B cell (primary cell): ENCODE results near the gene BAZ2A. TPM values are rescaled to one million over a fixed set of nuclear protein-coding genes. Genes with fewer than 3 reads are reported as not detected.

Experiments used
- ATAC-seq: fragments of 200-7000 bp; cut with Tn5 transposase; one replicate; pipeline ENCODE4 v1.10.0; 2021; ENCODE audit warnings: low read depth, mild to moderate bottlenecking, moderate number of reproducible peaks, moderate library complexity
- CTCF ChIA-PET: fragments of 350-600 bp; sonication (Branson Sonifier 250); formaldehyde crosslinking; loops from one replicate; lab custom pipeline; 2021; ENCODE audit warnings: antibody characterized with exemption, inconsistent platforms; lab: Charles Lee
- POLR2A ChIA-PET: fragments of 350-600 bp; sonication (Branson Sonifier 250); formaldehyde crosslinking; loops from one replicate; lab custom pipeline; 2021; ENCODE audit warnings: antibody characterized with exemption; lab: Charles Lee
- DNase-seq: peaks from one replicate; pipeline ENCODE4 v3.0.0; 2013
- H2AFZ ChIP-seq: 2 replicates; pipeline ENCODE4 v1.6.1; 2012; ENCODE audit warnings: mild to moderate bottlenecking, low read depth, low read length; ENCODE audit not compliant: insufficient read depth, poor library complexity, severe bottlenecking
- H3K27ac ChIP-seq, 2 donors: 1 replicate in 1 of 2; 2 replicates in 1 of 2; pipeline ENCODE4 v1.5.1; 2012 to 2013; ENCODE audit warnings: low read length in 2 of 2, mild to moderate bottlenecking in 2 of 2, moderate library complexity in 1 of 2
- H3K27me3 ChIP-seq, 4 experiments: fragments of 200-600 bp in 1 of 4; sonication (generic) in 1 of 4; replicated peaks in 1 of 4; 1 replicate in 2 of 4; 2 replicates in 2 of 4; pipeline versions ENCODE4 v1.6.1 to v1.7.0; 2013 to 2016; ENCODE audit warnings: low read length in 3 of 4, mild to moderate bottlenecking in 2 of 4, mixed read lengths in 1 of 4, moderate library complexity in 1 of 4; ENCODE audit not compliant: insufficient read depth in 4 of 4, control insufficient read depth in 3 of 4; ENCODE audit errors: control extremely low read depth in 1 of 4
- H3K36me3 ChIP-seq, 2 experiments: replicated peaks in 1 of 2; 1 replicate in 1 of 2; 2 replicates in 1 of 2; pipeline versions ENCODE4 v1.6.1 to v1.7.1; 2013; ENCODE audit warnings: low read length in 1 of 2; ENCODE audit not compliant: insufficient read depth in 2 of 2, control insufficient read depth in 1 of 2; ENCODE audit errors: control extremely low read depth in 1 of 2, extremely low read depth in 1 of 2
- H3K4me1 ChIP-seq, 2 donors: fragments of 200-600 bp in 1 of 2; sonication (generic) in 1 of 2; 1 replicate in 1 of 2; 2 replicates in 1 of 2; pipeline versions ENCODE4 v1.5.1 to v1.6.1; 2013 to 2017; ENCODE audit warnings: low read length in 2 of 2; ENCODE audit not compliant: control insufficient read depth in 2 of 2, insufficient read depth in 2 of 2
- H3K4me2 ChIP-seq: replicated peaks from 2 replicates; pipeline ENCODE3; 2012; ENCODE audit warnings: mild to moderate bottlenecking, low read depth, low read length; ENCODE audit not compliant: poor library complexity, severe bottlenecking
- H3K4me3 ChIP-seq, 5 experiments: fragments of 200-600 bp in 1 of 5; sonication (generic) in 1 of 5; 1 replicate in 3 of 5; 2 replicates in 2 of 5; pipeline versions ENCODE4 v1.5.1 to v1.7.0; 2011 to 2016; ENCODE audit warnings: low read length in 4 of 5, mild to moderate bottlenecking in 4 of 5, low read depth in 2 of 5, control low read depth in 1 of 5, moderate library complexity in 1 of 5; ENCODE audit not compliant: insufficient read depth in 1 of 5; ENCODE audit errors: control extremely low read depth in 1 of 5, extremely low read depth in 1 of 5
- H3K79me2 ChIP-seq: fragments of 200-600 bp; sonication (generic); one replicate; pipeline ENCODE4 v1.6.0; 2016; ENCODE audit warnings: low read length; ENCODE audit not compliant: control insufficient read depth, insufficient read depth
- H3K9ac ChIP-seq: fragments of 200-600 bp; sonication (generic); 2 replicates; pipeline ENCODE4 v1.6.1; 2017; ENCODE audit warnings: mild to moderate bottlenecking, low read length, moderate library complexity
- H3K9me3 ChIP-seq, 3 donors: one replicate each; pipeline versions ENCODE4 v1.6.1 to v1.7.1; 2013; ENCODE audit warnings: low read length in 2 of 3; ENCODE audit not compliant: control insufficient read depth in 2 of 3, insufficient read depth in 1 of 3; ENCODE audit errors: control extremely low read depth in 1 of 3
- H4K20me1 ChIP-seq: 2 replicates; pipeline ENCODE4 v1.6.0; 2012; ENCODE audit warnings: mild to moderate bottlenecking, low read length; ENCODE audit not compliant: insufficient read depth, control insufficient read depth, poor library complexity, severe bottlenecking
- H3K27ac Mint-ChIP-seq: one replicate; pipeline ENCODE4 v1.8.0; 2021; ENCODE audit warnings: mixed read lengths
- H3K27me3 Mint-ChIP-seq: one replicate; pipeline ENCODE4 v1.8.0; 2021; ENCODE audit warnings: mixed read lengths
- H3K4me1 Mint-ChIP-seq: one replicate; pipeline ENCODE4 v1.8.0; 2021; ENCODE audit warnings: mixed read lengths
- H3K4me3 Mint-ChIP-seq: one replicate; pipeline ENCODE4 v1.8.0; 2021; ENCODE audit warnings: mixed read lengths
- H3K9me3 Mint-ChIP-seq: one replicate; pipeline ENCODE4 v1.8.0; 2022; ENCODE audit warnings: mixed read lengths; ENCODE audit not compliant: insufficient read depth
- EZH2 ChIP-seq: IDR thresholded peaks from 2 replicates; pipeline ENCODE4 v1.6.1; 2012; ENCODE audit warnings: borderline replicate concordance, low read depth, mild to moderate bottlenecking, moderate library complexity, low read length; ENCODE audit not compliant: insufficient read depth, poor library complexity, severe bottlenecking
- WGBS: methylation state at CpG from one replicate; pipeline ENCODE4 v1.1.5; 2013; ENCODE audit warnings: missing lambda C conversion rate; ENCODE audit not compliant: insufficient coverage; 5-methylcytosine and 5-hydroxymethylcytosine counted together
- intact Hi-C: fragments of 100-400 bp; cut with micrococcal nuclease; formaldehyde crosslinking; loops from one replicate; pipeline ENCODE4 v1.10.0; 2022
- polyA plus RNA-seq: library from polyadenylated mRNA; depleted of rRNA; stranded (reverse); fragments of >200 nt; gene quantifications from 2 replicates; pipeline ENCODE4 v1.2.3, GENCODE V29; 2012
- total RNA-seq, 2 donors: library from RNA; stranded (reverse); fragments of 120-200 nt in 1 of 2; gene quantifications; 1 replicate in 1 of 2; 2 replicates in 1 of 2; pipeline versions ENCODE4 v1.2.3 to v1.2.4, GENCODE V29; 2013 to 2022
- TF ChIP-seq, protein P1 (sequence below): fragments of 200-600 bp; IDR thresholded peaks from one replicate; pipeline ENCODE4 v1.8.0; 2022; ENCODE audit warnings: antibody characterized with exemption, mild to moderate bottlenecking

Gene BAZ2A
- total and polyA plus RNA-seq, 2 donors (not counting 1 experiment from before 2014, with no cell fraction given), result 95.7 to 280 TPM

DNA sequence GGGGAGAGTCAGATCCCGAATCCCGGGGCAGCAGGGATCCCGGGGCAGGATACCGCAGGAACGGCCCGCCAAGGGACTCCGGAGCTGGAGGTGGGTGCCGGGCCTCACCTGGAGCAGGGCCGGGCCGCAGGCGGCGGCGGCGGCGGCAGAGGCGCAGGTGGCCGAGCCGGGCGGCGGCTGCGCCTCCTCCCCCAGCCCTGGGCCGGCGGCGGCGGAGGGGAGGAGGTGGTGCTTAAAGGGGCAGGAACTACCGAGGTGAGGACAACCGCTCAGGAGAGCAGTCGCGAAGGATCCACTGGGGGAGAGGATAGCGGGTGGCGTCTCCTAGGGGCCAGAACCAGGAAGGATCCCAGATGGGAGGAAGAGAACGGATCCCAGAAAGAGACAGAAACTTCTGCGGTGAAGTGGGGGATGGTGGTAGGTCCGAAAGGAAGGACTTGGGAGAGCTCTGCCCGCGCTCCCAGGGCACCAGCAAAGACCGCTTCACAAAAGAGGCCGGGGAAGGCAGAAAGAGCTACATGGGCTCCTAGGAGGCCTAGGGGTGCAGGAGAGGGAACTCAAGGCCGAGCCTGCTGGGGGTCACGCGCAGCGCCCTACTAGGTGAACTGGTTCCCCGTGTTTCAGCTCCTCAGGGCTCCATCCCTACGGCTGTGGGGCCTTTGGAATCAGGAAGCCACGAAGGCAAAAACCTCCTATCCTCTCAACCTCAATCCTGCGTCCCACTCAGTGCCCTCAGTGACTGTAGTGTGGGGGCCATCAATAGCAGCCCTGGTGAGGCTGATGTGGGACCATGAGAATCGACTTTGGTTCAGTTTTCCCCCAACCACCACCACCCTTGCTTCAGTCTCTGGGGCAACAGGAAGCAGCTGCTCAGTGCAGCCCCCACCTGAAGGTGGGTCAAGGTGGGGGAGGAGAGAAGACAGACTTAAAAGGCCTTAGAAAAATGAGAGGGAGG, 5.0 kb upstream of the BAZ2A start:
- Mint-ChIP-seq H3K4me1 (peaks cover 76% of the 10 kb centered on the region), H3K4me3 (peak overlapping the region; percentile 89), H3K27ac (peak overlapping the region; percentile 95), H3K9me3 (no peaks in the 10 kb centered on the region), H3K27me3 (no peaks in the 10 kb centered on the region)
- H3K79me2 ChIP-seq, result peaks cover 37% of the 10 kb centered on the region
- H3K9me3 ChIP-seq, result no peaks in the 10 kb centered on the region
- ChIA-PET CTCF (interaction anchor here (0.7 to 4.4 kb wide), 16 partner anchors 11 to 489 kb away, joined by 3 to 48 read pairs (median 7); partner anchors contain the start of genes ATP5F1B, CNPY2, NACA and PTGES3), POLR2A (interaction anchor here (0.6 to 3.1 kb wide), 12 partner anchors 7 to 661 kb away, joined by 3 to 33 read pairs (median 6); partner anchors contain the start of genes ATP5F1B, PTGES3, RAB5B and RBMS2)
- peaks cover 60 to 70% of the 10 kb centered on the region in 2 donors for H3K4me1 ChIP-seq
- H3K4me3 ChIP-seq, result peak overlapping the region; percentile 57 to 85 (median 78)
- peak; percentile 26 for ATAC-seq
- DNase-seq, result peak; percentile 83
- peak overlapping the region; percentile 75 to 83 for H3K27ac ChIP-seq
- H4K20me1 ChIP-seq, result peaks cover 16% of the 10 kb centered on the region
- intact Hi-C loops, result loop anchor here (5.0 to 10.0 kb wide), 10 partner anchors 113 to 1117 kb away; partner anchors contain the start of genes APOF, CDK4, DDIT3 and MBD6
- peaks cover 0 to 26% of the 10 kb centered on the region in 2 experiments for H3K36me3 ChIP-seq
- peak overlapping the region; percentile 76 for H2AFZ ChIP-seq
- peak overlapping the region; percentile 78 for H3K9ac ChIP-seq
- peak overlapping the region; percentile 91 for H3K4me2 ChIP-seq
- no peaks in the 10 kb centered on the region for H3K27me3 ChIP-seq
- WGBS, result 2% methylated on average over 40 of the region's 47 CpGs
- TF ChIP-seq, protein P1, sequence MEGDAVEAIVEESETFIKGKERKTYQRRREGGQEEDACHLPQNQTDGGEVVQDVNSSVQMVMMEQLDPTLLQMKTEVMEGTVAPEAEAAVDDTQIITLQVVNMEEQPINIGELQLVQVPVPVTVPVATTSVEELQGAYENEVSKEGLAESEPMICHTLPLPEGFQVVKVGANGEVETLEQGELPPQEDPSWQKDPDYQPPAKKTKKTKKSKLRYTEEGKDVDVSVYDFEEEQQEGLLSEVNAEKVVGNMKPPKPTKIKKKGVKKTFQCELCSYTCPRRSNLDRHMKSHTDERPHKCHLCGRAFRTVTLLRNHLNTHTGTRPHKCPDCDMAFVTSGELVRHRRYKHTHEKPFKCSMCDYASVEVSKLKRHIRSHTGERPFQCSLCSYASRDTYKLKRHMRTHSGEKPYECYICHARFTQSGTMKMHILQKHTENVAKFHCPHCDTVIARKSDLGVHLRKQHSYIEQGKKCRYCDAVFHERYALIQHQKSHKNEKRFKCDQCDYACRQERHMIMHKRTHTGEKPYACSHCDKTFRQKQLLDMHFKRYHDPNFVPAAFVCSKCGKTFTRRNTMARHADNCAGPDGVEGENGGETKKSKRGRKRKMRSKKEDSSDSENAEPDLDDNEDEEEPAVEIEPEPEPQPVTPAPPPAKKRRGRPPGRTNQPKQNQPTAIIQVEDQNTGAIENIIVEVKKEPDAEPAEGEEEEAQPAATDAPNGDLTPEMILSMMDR, result no peak
- TF ChIP-seq EZH2, result no peak
